HG03571 (cell line): ENCODE measurements around the gene GRK5.

ENCODE experiments used
- ATAC-seq: cut with Tn5 transposase; IDR thresholded peaks from one replicate; pipeline ENCODE4 v1.9.1; 2021; ENCODE audit not compliant: unreplicated experiment

The GRK5 gene

DNA sequence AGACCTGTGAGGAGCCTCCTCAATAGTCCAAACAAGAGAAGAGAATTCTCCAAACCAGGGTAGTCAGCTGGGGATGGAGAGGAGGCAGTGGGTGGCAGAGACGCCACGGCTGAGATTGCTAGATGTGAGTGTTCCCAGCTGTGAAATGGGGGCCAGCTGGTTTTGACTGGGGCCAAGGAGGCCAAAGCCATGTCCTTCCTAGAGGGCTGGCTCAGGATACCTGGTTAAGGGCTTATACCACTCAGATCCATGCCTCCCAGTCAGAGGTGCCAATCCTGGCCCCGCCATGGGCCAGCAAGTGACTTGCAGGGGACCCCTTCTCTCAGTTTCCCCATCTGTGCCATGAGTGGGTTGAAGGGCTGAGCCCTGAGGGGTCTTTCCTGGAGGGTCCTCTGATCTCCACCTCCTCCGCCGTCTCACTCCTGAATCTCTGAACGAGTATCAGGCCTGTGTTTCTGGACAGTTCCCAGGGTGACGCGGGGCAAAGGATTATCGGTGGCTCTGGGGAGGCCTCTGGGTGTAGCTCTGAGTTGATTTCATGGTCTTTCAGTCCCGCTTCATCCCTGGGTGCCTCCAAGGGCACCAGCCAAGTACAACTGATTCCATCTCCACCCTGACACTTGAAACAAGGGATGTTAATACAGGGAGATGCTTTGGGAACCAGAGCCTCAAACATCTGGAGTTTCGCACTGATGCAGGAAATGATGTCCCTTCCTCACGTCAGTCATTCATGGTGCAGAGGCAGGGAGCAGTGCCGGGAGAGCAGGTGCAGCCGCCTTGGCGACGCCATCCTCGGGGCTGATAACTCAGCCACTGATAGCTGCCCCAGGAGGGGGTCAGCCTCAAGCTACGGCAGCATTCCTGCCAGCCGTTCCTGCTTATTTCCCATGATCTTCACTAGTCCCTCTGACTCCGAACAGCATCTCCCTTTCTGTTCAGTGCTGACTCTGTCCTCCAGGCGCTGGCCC lies 208.4 kb downstream of the GRK5 start:
- ATAC-seq = no peak

DNA sequence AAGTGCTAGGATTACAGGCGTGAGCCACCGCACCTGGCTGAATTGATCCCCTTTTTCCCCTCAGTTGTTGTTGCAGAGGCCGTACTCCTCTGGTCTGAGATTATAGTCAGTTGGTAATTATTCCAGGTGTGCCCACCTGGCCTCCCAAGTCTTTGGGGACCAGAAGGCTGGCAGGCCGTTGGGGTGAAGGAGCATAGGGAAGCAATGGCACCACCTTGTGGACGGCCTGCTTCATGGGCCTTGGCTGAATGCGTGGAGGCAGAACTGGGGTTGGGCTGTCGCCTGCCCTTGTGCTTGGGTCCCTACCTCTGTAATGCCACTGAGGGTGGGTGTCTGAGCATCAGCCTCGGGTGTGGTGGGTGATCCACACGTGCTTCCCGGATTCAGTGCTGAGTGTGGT lies 209.5 kb downstream of the GRK5 start:
- ATAC-seq = no peak

GRCh38 chr10:119417852-119418251 lies 210.5 kb downstream of the GRK5 start:
- no peak for ATAC-seq

DNA sequence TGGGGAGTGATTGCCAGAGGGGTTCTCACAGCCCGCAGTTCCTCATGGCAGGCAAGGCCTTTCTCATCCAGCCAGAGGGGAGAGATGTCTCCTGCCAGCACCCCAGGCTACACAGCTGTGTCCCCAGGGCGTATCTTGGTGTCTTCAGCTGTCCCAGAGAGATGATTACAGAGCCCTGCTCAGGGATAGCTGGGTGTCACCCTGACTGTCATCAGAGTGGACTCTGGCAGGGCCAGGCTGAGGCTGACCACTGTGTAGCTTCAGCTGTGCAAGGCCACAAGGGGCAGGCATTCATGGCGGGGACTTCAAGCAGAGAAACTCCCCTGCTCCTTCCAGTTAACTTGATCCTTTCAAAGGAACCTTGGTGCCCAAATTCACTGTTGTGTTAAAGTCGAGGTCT lies 211.0 kb downstream of the GRK5 start:
- ATAC-seq = no peak

DNA sequence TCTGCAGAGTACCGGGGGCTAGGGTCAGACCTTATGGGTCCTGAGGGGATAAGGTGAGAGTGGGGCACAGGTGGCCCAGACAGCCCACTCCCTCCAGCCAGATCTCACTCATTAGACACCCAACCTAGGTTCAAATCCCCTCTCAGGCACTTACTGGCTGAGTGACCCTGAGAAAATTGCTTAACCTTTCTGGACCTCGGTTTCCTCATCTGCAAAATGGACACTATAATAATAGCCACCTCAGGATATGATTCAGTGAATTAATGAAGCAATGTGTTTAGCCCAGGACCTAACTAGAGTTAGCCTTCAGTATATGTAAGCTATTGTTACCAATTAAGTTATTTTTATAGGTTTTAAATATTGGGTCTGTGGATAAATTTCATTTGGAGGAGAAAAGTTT lies 212.6 kb downstream of the GRK5 start:
- no peak for ATAC-seq

GRCh38 chr10:119420950-119421875 lies 213.8 kb downstream of the GRK5 start:
- no peak for ATAC-seq

DNA sequence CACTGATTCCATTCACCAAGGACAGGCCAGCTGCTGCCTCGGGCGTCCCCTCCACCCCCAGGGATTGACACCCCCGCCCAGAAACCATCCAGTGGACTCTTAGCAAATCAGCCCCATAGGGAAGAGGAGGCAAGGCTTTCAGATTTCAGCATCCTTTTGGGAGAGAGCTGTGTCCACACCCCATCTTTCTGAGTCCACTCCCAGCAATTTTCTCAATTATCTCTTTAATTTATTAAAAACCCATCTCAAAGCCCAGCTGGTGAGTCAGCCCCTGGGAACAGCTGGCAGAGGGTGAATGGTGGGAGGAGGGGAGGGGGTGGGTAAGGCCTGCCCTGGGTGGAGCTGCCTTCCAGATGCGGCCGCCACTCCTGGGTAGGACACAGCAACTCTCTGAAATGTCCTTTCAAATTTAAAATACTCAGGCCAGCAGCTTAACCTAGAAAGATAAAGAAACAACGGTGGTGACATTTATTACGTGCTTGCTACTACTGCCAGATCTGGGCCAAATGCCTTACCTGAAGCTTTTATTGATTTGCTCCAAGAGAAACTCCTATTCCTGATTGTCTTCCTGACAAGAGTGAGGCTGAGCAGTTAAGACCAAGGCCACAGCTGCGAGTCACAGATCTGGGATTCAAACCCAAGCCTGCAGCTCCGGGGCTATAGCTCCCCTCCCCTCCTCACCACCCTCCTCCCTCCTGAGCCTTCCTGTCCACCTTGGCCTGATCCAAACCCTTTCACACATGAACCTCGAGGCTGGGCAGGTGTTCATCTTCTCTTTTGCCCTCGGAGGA lies 214.7 kb downstream of the GRK5 start:
- no peak for ATAC-seq

DNA sequence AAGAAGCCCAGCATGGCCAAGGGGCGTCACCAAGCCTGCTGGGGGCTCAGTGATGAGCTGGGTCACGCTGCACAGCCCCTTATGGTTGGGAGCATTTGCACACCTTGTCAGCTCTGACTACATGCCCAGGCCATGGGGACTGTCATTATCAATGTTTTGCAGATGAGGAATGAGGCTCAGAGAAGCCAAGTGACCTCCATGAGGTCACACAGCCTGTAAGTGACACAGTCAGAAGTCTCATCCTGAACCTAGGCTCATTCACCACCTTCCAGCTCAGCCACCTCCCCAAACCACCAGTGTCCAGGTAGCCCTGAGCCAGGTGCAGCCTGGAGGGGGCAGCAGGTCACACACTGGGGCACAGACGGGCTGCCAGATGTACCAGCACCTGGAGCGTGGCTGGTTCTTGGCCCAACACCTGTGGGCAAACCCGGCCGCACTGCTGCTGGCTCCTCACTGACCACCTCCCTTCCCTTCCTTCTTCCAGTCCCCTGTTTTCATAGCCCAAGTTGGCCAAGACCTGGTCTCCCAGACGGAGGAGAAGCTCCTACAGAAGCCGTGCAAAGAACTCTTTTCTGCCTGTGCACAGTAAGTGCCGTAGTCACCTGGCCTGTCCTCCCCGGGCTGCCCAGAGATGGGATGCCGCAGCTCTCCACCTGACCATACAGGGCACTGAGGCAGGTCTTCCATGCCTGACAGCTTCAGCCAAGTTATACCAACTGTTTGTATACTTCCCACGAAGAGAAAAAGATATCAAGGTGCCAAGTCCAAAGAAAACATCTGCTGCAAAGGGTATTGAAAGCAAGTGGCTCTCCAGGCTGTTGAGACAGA lies 215.5 kb downstream of the GRK5 start:
- ATAC-seq = no peak

- no peak for ATAC-seq
Observed at GRCh38 chr10:119423510-119424257, 216.3 kb downstream of the GRK5 start.

GRCh38 chr10:119424258-119424975 lies 217.0 kb downstream of the GRK5 start:
- no peak for ATAC-seq

GRCh38 chr10:119425102-119425880 lies 217.9 kb downstream of the GRK5 start:
- no peak for ATAC-seq

DNA sequence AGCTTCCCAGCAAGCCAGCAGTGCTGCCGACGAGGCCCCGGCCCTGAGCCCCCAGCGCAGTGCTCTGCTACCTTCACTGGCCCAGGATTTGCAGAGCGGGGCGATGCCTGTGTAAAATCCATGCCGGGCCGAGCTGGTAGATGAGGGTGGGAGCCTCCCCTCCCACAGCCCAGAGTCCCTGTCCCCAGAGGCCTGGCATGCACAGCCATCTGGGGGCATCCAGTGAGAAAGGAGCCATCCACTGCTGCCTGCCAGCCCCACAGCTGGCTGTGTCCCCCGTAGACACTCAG lies 218.5 kb downstream of the GRK5 start:
- ATAC-seq = no peak

- ATAC-seq = no peak
Observed at GRCh38 chr10:119426699-119427098, 219.3 kb downstream of the GRK5 start.

- ATAC-seq = no peak
Observed at GRCh38 chr10:119427263-119427864, 220.0 kb downstream of the GRK5 start.

DNA sequence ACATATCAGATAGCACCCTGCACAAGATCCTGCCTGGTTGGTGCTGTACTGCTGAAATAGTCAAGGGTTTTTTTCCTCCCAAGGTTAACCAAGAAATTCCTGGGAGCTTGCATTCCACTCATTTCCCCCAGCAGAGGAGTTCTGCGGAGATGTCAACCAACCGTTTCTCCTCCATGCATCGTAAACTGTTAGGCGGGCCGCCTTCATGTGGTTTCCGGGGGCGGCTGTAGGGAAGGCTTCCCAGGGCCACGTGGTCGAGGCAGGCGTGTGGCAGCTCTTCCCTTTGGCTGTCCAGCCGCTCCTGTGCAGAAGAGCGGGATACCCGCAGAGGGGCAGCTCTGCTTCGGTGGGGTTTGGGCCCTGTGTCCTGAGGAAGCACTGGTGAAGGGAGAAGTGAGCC lies 221.4 kb downstream of the GRK5 start:
- ATAC-seq = no peak

- ATAC-seq = no peak
Observed at GRCh38 chr10:119429771-119430170, 222.4 kb downstream of the GRK5 start.

DNA sequence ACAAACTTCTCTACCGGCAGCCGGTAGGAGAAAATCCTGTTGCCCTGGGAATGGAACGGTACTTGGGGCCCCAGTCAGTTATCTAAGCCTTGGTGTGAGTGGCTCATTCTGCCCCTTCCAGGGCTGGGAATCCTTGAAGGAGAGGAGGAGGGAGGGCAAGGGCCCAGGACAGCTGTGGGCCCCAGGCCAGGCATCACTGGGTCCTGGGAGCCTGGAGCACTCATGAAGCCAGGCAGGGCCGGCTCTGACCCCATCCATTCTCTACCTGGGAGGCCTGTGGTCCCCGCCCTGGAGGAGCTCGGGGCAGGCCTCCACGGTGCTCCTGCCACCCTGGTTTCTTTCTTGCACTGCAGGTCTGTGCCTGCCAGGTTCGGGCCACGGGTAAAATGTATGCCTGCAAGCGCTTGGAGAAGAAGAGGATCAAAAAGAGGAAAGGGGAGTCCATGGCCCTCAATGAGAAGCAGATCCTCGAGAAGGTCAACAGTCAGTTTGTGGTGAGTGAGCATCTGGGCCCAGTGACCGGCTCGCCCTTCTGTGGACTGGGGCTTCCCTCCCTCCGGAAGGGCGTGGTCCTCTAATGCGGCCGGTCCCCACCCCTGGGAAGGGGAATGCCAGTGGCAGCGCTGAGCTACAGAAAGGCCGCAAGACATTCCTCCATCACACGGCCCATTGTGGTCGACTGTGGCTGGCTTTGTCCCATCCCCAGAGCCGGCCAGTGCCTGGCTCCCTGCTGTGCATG lies 223.8 kb downstream of the GRK5 start:
- ATAC-seq = no peak
